ENCODE results near the gene CEBPZOS. TPM values are rescaled to one million over a fixed set of nuclear protein-coding genes. Genes with fewer than 3 reads are reported as not detected.

The CEBPZOS gene
- total RNA-seq, 3 donors from 2014 or later, result 19.4 to 43.0 (median 21.6) TPM

DNA sequence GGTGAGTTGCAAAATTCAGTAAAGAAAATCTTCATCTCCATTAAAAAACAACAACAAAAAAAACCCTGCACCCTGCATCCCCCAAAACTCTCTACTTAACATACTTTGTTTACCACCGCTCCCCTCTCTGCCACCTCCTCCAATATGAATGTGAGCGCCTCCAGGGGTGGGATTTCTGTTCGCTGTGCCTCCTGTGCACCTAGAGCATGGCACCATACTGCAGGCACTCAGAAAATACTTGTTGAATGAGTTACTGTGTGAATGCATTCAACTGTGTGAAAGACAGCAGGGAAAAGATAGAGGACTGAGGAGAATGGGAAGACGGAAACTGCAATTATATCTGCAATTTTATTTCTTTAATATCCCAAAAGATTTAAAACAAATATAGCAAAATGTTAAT, 30.6 kb downstream of the CEBPZOS start:
- Histone ChIP-seq H3K9me3 (no peaks in the 10 kb centered on the region), H3K27ac (no peak overlapping the region), H3K36me3 (no peaks in the 10 kb centered on the region), H3K4me3 (no peak overlapping the region), H3K27me3 (no peaks in the 10 kb centered on the region), H3K4me1 (peaks cover 0 to 11% of the 10 kb centered on the region in 2 donors)
- no peak for DNase-seq (ENCODE audit: low spot score in 2 of 2)
- TF ChIP-seq, protein P1, sequence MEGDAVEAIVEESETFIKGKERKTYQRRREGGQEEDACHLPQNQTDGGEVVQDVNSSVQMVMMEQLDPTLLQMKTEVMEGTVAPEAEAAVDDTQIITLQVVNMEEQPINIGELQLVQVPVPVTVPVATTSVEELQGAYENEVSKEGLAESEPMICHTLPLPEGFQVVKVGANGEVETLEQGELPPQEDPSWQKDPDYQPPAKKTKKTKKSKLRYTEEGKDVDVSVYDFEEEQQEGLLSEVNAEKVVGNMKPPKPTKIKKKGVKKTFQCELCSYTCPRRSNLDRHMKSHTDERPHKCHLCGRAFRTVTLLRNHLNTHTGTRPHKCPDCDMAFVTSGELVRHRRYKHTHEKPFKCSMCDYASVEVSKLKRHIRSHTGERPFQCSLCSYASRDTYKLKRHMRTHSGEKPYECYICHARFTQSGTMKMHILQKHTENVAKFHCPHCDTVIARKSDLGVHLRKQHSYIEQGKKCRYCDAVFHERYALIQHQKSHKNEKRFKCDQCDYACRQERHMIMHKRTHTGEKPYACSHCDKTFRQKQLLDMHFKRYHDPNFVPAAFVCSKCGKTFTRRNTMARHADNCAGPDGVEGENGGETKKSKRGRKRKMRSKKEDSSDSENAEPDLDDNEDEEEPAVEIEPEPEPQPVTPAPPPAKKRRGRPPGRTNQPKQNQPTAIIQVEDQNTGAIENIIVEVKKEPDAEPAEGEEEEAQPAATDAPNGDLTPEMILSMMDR (IDR thresholded peaks at IDR 0.05), result no peak
- TF ChIP-seq POLR2AphosphoS5 (IDR thresholded peaks at IDR 0.05), result no peak
- TF ChIP-seq POLR2A (IDR thresholded peaks at IDR 0.05), result no peak
- intact Hi-C loops (cut with DNase I; ENCODE audit: low total_unique reads), result no loop called here

DNA sequence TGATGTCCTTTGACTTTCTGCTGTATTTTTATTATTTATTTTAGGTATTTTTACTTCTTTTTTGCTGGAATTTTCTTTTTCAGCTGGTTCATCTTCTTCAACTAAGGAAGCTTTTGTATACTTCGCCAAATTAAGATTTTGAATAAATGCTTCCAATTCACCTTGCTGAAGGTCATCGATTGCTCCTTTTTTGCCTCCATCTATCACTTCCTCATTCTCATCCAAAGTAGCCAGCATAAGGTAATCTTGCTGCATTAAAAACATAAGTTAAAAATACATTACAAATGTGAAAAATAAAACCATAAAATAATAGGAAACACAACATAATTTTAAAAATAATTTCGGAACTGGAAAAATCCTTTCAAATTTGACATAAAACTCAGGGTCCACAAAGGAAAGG, 32.5 kb downstream of the CEBPZOS start:
- TF ChIP-seq POLR2AphosphoS5 (IDR thresholded peaks at IDR 0.05) (no peak), POLR2A (IDR thresholded peaks at IDR 0.05) (no peak)
- TF ChIP-seq, protein P1 (IDR thresholded peaks at IDR 0.05), result no peak
- peaks cover 5 to 20% of the 10 kb centered on the region in 2 donors for H3K4me1 ChIP-seq
- H3K36me3 ChIP-seq, result no peaks in the 10 kb centered on the region
- H3K27ac ChIP-seq, result no peak overlapping the region
- H3K4me3 ChIP-seq, result no peak overlapping the region
- no peaks in the 10 kb centered on the region for H3K27me3 ChIP-seq
- no peaks in the 10 kb centered on the region for H3K9me3 ChIP-seq
- intact Hi-C loops (cut with DNase I; ENCODE audit: low total_unique reads), result no loop called here
- no peak for DNase-seq (ENCODE audit: low spot score in 2 of 2)

DNA sequence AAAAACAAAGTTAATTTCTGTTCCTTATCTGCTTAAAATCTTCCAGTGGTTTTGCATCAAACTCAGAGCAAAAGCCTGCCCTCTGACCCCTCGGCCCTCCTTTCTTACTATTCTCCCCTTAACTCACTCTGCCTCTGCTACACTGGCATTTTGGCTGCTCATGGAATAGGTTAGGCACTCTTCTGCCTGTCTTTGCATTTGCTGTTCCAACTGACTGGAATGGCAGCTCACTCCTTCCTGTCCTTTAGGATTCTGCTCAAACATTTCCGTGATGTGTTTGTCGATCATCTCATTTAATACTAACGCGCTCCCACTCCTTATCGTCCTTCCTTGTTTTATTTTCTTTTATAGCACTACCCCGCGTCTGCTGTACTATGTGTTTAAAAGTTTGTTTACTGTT, 34.3 kb downstream of the CEBPZOS start:
- Histone ChIP-seq H3K4me3 (peak overlapping the region; percentile 71 to 80 (median 75)), H3K27ac (peak overlapping the region; percentile 91 to 94), H3K36me3 (no peaks in the 10 kb centered on the region), H3K9me3 (no peaks in the 10 kb centered on the region), H3K4me1 (peaks cover 5 to 20% of the 10 kb centered on the region in 2 donors), H3K27me3 (no peaks in the 10 kb centered on the region)
- intact Hi-C loops (cut with DNase I; ENCODE audit: low total_unique reads), result no loop called here
- TF ChIP-seq POLR2A (IDR thresholded peaks at IDR 0.05) (no peak), POLR2AphosphoS5 (IDR thresholded peaks at IDR 0.05) (no peak)
- TF ChIP-seq, protein P1 (IDR thresholded peaks at IDR 0.05), result no peak
- DNase-seq (ENCODE audit: low spot score in 2 of 2), result no peak

DNA sequence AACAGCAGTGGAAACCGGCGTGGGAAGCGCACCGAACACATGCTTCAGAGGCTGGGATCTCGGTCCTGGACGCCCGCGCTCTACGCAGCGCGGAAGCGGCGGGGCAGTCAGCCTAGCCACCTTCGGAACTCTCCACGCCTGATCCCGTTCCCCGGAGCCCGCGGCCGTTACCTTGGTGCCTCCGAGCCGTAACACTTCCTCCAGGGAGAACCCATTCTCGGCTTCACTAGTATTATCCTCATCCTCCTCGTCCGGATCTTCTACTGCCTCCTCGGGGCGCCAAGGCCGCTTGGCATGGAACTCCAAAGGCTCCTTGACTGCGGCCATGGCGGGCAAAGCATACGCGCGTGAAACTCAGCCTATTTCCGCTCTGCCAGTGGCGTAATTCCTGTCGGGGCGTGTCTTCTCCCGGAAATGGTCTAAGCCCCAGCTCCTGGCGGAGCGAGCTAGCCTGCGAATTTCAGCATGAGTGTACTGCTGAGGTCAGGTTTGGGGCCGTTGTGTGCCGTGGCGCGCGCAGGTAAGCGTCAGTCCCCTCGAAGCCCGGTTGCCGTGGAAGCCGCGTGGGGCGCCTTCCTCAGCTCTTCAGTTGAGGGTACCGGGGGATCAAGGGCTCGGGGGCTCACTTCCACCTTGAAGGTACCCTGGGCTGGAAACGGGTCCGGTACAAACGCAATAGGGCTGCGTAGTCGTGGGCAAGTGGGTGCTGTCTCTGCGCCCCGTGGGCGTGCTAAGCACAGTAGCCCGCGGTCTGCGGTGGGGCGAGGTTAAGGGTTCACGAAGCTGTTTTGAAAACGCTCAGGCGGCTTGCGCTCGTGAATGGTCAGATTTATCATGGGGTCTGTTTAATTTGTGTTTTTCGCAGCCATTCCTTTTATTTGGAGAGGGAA, 35.2 kb downstream of the CEBPZOS start, which contains the start of the genes CEBPZ and NDUFAF7:
Gene CEBPZ (minus strand): TSS at position 356 of the 890 bp plus-strand sequence. CDS start 29 bp downstream, at position 327.
Gene NDUFAF7 (plus strand): TSS at position 418 of the 890 bp plus-strand sequence. CDS start 48 bp downstream, at position 466.
- TF ChIP-seq, protein P1 (IDR thresholded peaks at IDR 0.05), result no peak
- TF ChIP-seq POLR2A (IDR thresholded peaks at IDR 0.05) (peak; percentile 68), POLR2AphosphoS5 (IDR thresholded peaks at IDR 0.05) (peak; percentile 88 to 95 (median 89))
- Histone ChIP-seq H3K36me3 (no peaks in the 10 kb centered on the region), H3K27me3 (no peaks in the 10 kb centered on the region), H3K27ac (peak within 1 kb of the TSS; percentile 91 to 94), H3K4me3 (peak within 1 kb of the TSS; percentile 71 to 80 (median 75)), H3K4me1 (peaks cover 5 to 20% of the 10 kb centered on the region in 2 donors), H3K9me3 (no peaks in the 10 kb centered on the region)
- peak; percentile 85 to 89 for DNase-seq (ENCODE audit: low spot score in 2 of 2)
- intact Hi-C loops (cut with DNase I; ENCODE audit: low total_unique reads), result no loop called here

Measured in breast epithelium (tissue), 4 donors.